Endothelial cell of umbilical vein (primary cell): ENCODE measurements around the gene BMPR2. TPM values are rescaled to one million over a fixed set of nuclear protein-coding genes. Genes with fewer than 3 reads are reported as not detected.

Experiments
- BruUV-seq: library from RNA; stranded (reverse); fragments of 400-500 nt; replicated peaks from 2 replicates; lab custom pipeline; 2021; lab: Mats Ljungman, UMichigan
- CTCF ChIA-PET: fragments of 300-600, 350-600 bp; sonication (Branson Sonifier 250); formaldehyde crosslinking; loops from one replicate; lab custom pipeline; 2021; ENCODE audit warnings: antibody characterized with exemption, inconsistent platforms; lab: Charles Lee
- POLR2A ChIA-PET: fragments of 300-600, 350-600 bp; sonication (Branson Sonifier 250); formaldehyde crosslinking; loops from one replicate; lab custom pipeline; 2021; ENCODE audit warnings: antibody characterized with exemption, inconsistent platforms; lab: Charles Lee
- DNase-seq: peaks from one replicate; pipeline ENCODE4 v3.0.0-alpha.2; 2011; ENCODE audit warnings: low read depth, low spot score
- FAIRE-seq: peaks from 2 replicates; lab custom pipeline; 2011; peaks lifted over from hg19 to GRCh38; lab: Jason Lieb, UNC
- H2AFZ ChIP-seq: 2 replicates; pipeline ENCODE4 v1.6.0; 2012; ENCODE audit warnings: low read depth, low read length, control low read depth, inconsistent platforms
- H3K27ac ChIP-seq: 2 replicates; pipeline ENCODE4 v1.5.1; 2011; ENCODE audit warnings: low read depth, mild to moderate bottlenecking, control low read depth, low read length, moderate library complexity; ENCODE audit not compliant: insufficient read depth
- H3K27me3 ChIP-seq, 2 experiments: 2 replicates each; pipeline versions ENCODE4 v1.6.0 to v1.6.1; 2011; ENCODE audit warnings: low read length in 2 of 2, mixed read lengths in 1 of 2; ENCODE audit not compliant: control insufficient read depth in 2 of 2, insufficient read depth in 2 of 2
- H3K36me3 ChIP-seq, 2 experiments: 2 replicates in 1 of 2; 3 replicates in 1 of 2; pipeline ENCODE4 v1.5.1; 2011; ENCODE audit warnings: low read length in 2 of 2, mild to moderate bottlenecking in 1 of 2, moderate library complexity in 1 of 2; ENCODE audit not compliant: control insufficient read depth in 2 of 2, insufficient read depth in 2 of 2; ENCODE audit errors: extremely low read depth in 1 of 2
- H3K4me1 ChIP-seq: 3 replicates; pipeline ENCODE4 v1.5.1; 2011; ENCODE audit warnings: mild to moderate bottlenecking, low read length; ENCODE audit not compliant: control insufficient read depth, insufficient read depth; ENCODE audit errors: extremely low read depth
- H3K4me2 ChIP-seq: 2 replicates; pipeline ENCODE4 v1.6.1; 2011; ENCODE audit warnings: low read length, control low read depth, mixed read lengths; ENCODE audit not compliant: insufficient read depth
- H3K4me3 ChIP-seq, 3 experiments: fragments of 200-600 bp in 1 of 3; sonication (generic), shearing (Covaris generic) in 1 of 3; replicated peaks in 1 of 3; 2 replicates each; pipeline ENCODE4 v1.5.1; 2011 to 2016; ENCODE audit warnings: control low read depth in 3 of 3, low read length in 3 of 3, mild to moderate bottlenecking in 2 of 3, inconsistent platforms in 1 of 3, low read depth in 1 of 3, moderate library complexity in 1 of 3; ENCODE audit not compliant: insufficient read depth in 1 of 3
- H3K79me2 ChIP-seq: 2 replicates; pipeline ENCODE4 v1.6.0; 2012; ENCODE audit warnings: low read length, inconsistent platforms; ENCODE audit not compliant: control insufficient read depth, insufficient read depth
- H3K9ac ChIP-seq: replicated peaks from 2 replicates; pipeline ENCODE3; 2011; ENCODE audit warnings: low read length, control low read depth; ENCODE audit not compliant: insufficient read depth; ENCODE audit errors: extremely low read depth
- H3K9me1 ChIP-seq: replicated peaks from 3 replicates; pipeline ENCODE4 v1.6.0; 2011; ENCODE audit warnings: mild to moderate bottlenecking, low read length; ENCODE audit not compliant: control insufficient read depth, insufficient read depth; ENCODE audit errors: extremely low read depth
- H3K9me3 ChIP-seq: replicated peaks from 2 replicates; pipeline ENCODE4 v1.5.1; 2012; ENCODE audit warnings: low read length, inconsistent platforms; ENCODE audit not compliant: control insufficient read depth, insufficient read depth
- H4K20me1 ChIP-seq: replicated peaks from 2 replicates; pipeline ENCODE3; 2011; ENCODE audit warnings: mild to moderate bottlenecking, low read length; ENCODE audit not compliant: control insufficient read depth, insufficient read depth; ENCODE audit errors: extremely low read depth
- EZH2 ChIP-seq: IDR thresholded peaks from 2 replicates; pipeline ENCODE4 v1.6.1; 2012; ENCODE audit warnings: borderline replicate concordance, low read depth, mild to moderate bottlenecking, moderate library complexity, low read length, inconsistent platforms; ENCODE audit not compliant: severe bottlenecking
- FOS ChIP-seq: IDR thresholded peaks from 2 replicates; pipeline ENCODE4 v1.6.1; 2011; ENCODE audit warnings: mild to moderate bottlenecking, low read length, moderate library complexity, borderline replicate concordance; ENCODE audit not compliant: insufficient read depth
- GATA2 ChIP-seq: IDR thresholded peaks from 2 replicates; pipeline ENCODE4 v1.7.0; 2011; ENCODE audit warnings: low read depth, mild to moderate bottlenecking, moderate library complexity, mixed read lengths, low read length; ENCODE audit not compliant: insufficient read length, insufficient read depth
- JUN ChIP-seq: IDR thresholded peaks from 2 replicates; pipeline ENCODE4 v1.6.1; 2011; ENCODE audit warnings: borderline replicate concordance, low read depth; ENCODE audit not compliant: insufficient read length, insufficient read depth
- MYC ChIP-seq: IDR thresholded peaks from one replicate; pipeline ENCODE4 v1.6.1; 2011; ENCODE audit warnings: mild to moderate bottlenecking, low read depth, low read length
- POLR2A ChIP-seq: IDR thresholded peaks from 2 replicates; pipeline ENCODE4 v1.6.1; 2012; ENCODE audit warnings: low read depth, mild to moderate bottlenecking, control low read depth, low read length
- POLR2AphosphoS5 ChIP-seq: IDR thresholded peaks from 2 replicates; pipeline ENCODE4 v1.6.1; 2012; ENCODE audit warnings: low read depth, mild to moderate bottlenecking, control low read depth, low read length, moderate library complexity; ENCODE audit not compliant: insufficient read depth
- dilution Hi-C: fragments of 300-500 bp; cut with MboI; formaldehyde crosslinking; loops from one replicate; pipeline ENCODE4 v1.15.0; 2019; ENCODE audit warnings: low sequenced_read_pairs; ENCODE audit not compliant: extremely low pct_ligation_motif_present
- intact Hi-C: fragments of 100-400 bp; cut with micrococcal nuclease; formaldehyde crosslinking; loops from one replicate; pipeline ENCODE4 v1.10.0; 2022
- polyA plus RNA-seq, 4 experiments: library from polyadenylated mRNA; depleted of rRNA in 3 of 4; stranded (reverse) in 3 of 4; unstranded in 1 of 4; fragments of >200 nt; gene quantifications; 2 replicates each; pipeline versions ENCODE4 v1.2.1 to v1.2.3, GENCODE V29; 2011 to 2012; ENCODE audit warnings: missing spikeins in 1 of 4
- total RNA-seq: library from RNA; stranded (reverse); gene quantifications from 2 replicates; pipeline ENCODE4 v1.2.3, GENCODE V29; 2021
- TF ChIP-seq, protein P1 (sequence below), 2 donors: IDR thresholded peaks; 1 replicate in 1 of 2; 2 replicates in 1 of 2; pipeline ENCODE4 v1.5.1; 2011; ENCODE audit warnings: low read length in 2 of 2, mild to moderate bottlenecking in 2 of 2, moderate library complexity in 2 of 2, control low read depth in 1 of 2, inconsistent platforms in 1 of 2, low read depth in 1 of 2; ENCODE audit not compliant: insufficient read depth in 1 of 2; ENCODE audit errors: extremely low read depth in 1 of 2
- TF ChIP-seq, protein P2 (sequence below): IDR thresholded peaks from 2 replicates; pipeline ENCODE4 v1.6.1; 2011; ENCODE audit not compliant: insufficient read depth, insufficient read length

Gene BMPR2
- total and polyA plus RNA-seq, 2 donors (not counting 3 experiments of a cell fraction or from before 2014, with no cell fraction given) = 35.8 to 113 TPM

DNA sequence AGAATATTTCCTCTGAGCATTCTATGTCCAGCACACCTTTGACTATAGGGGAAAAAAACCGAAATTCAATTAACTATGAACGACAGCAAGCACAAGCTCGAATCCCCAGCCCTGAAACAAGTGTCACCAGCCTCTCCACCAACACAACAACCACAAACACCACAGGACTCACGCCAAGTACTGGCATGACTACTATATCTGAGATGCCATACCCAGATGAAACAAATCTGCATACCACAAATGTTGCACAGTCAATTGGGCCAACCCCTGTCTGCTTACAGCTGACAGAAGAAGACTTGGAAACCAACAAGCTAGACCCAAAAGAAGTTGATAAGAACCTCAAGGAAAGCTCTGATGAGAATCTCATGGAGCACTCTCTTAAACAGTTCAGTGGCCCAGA, 179.2 kb downstream of the BMPR2 start:
- POLR2A ChIA-PET = no interaction called here
- H2AFZ ChIP-seq = no peak overlapping the region
- no peak for DNase-seq
- BruUV-seq = no TSS peak
- H3K9me3 ChIP-seq = no peaks in the 10 kb centered on the region
- CTCF ChIA-PET = no interaction called here
- no peaks in the 10 kb centered on the region for H4K20me1 ChIP-seq
- H3K27me3 ChIP-seq = no peaks in the 10 kb centered on the region
- H3K4me2 ChIP-seq = no peak overlapping the region
- no peak for FAIRE-seq
- no peak for TF ChIP-seq POLR2AphosphoS5
- TF ChIP-seq JUN = no peak
- TF ChIP-seq, protein P1, sequence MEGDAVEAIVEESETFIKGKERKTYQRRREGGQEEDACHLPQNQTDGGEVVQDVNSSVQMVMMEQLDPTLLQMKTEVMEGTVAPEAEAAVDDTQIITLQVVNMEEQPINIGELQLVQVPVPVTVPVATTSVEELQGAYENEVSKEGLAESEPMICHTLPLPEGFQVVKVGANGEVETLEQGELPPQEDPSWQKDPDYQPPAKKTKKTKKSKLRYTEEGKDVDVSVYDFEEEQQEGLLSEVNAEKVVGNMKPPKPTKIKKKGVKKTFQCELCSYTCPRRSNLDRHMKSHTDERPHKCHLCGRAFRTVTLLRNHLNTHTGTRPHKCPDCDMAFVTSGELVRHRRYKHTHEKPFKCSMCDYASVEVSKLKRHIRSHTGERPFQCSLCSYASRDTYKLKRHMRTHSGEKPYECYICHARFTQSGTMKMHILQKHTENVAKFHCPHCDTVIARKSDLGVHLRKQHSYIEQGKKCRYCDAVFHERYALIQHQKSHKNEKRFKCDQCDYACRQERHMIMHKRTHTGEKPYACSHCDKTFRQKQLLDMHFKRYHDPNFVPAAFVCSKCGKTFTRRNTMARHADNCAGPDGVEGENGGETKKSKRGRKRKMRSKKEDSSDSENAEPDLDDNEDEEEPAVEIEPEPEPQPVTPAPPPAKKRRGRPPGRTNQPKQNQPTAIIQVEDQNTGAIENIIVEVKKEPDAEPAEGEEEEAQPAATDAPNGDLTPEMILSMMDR (IDR thresholded peaks at IDR 0.05; ENCODE audit: extremely low read depth in 1 of 2, insufficient read depth in 1 of 2, low read depth in 1 of 2, low read length in 2 of 2) = no peak
- TF ChIP-seq, protein P2, sequence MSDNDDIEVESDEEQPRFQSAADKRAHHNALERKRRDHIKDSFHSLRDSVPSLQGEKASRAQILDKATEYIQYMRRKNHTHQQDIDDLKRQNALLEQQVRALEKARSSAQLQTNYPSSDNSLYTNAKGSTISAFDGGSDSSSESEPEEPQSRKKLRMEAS = no peak
- TF ChIP-seq EZH2 = no peak
- TF ChIP-seq MYC = no peak
- TF ChIP-seq GATA2 = no peak
- TF ChIP-seq FOS = no peak
- no peak for TF ChIP-seq POLR2A
- H3K36me3 ChIP-seq = peaks cover 13 to 14% of the 10 kb centered on the region in 2 experiments
- no peaks in the 10 kb centered on the region for H3K4me1 ChIP-seq
- intact Hi-C loops (no loop called here), dilution Hi-C loops (no loop called here)
- no peak overlapping the region for H3K27ac ChIP-seq
- no peak overlapping the region for H3K4me3 ChIP-seq
- no peaks in the 10 kb centered on the region for H3K79me2 ChIP-seq
- H3K9me1 ChIP-seq = no peaks in the 10 kb centered on the region
- H3K9ac ChIP-seq = no peak overlapping the region
